ENCODE measurements around the gene SLK.

DNA sequence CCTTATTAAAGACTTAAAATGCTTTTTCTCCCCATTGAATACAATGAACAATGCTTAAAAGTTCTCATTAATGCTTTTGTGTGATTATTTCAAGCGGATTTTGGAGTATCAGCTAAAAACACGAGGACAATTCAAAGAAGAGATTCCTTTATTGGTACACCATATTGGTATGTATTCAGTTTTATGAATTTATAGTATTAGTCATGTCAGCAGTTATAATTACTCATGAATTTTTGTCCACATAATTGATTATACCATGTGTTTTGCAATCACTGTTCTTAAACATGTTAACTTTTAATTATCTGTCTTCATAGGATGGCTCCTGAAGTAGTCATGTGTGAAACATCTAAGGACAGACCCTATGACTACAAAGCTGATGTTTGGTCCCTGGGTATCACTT is 31.9 kb downstream of the SLK start:
- TF ChIP-seq POLR2AphosphoS5 (IDR thresholded peaks at IDR 0.05; ENCODE audit: borderline replicate concordance, low read depth, low read length) (no peak), EZH2 (IDR thresholded peaks at IDR 0.05) (no peak), FOXP2 (optimal IDR thresholded peaks at IDR 0.05; ENCODE audit: control extremely low read depth, extremely low read length, insufficient read depth) (no peak)

Measured in SK-N-MC (cell line).